ENCODE measurements around the gene CDH7.

- TF ChIP-seq POLR2AphosphoS5 (IDR thresholded peaks at IDR 0.05; ENCODE audit: borderline replicate concordance, low read depth, low read length) (no peak), EZH2 (IDR thresholded peaks at IDR 0.05) (no peak)
Measured at GRCh38 chr18:65746936-65747335, 3.9 kb upstream of the CDH7 start.

All from SK-N-MC (cell line).